Muscle layer of duodenum (tissue), 2 donors: ENCODE measurements around the gene PIP5K1C.

Experiments used
- H3K27ac ChIP-seq: one replicate; pipeline ENCODE4 v1.7.0; 2013; ENCODE audit warnings: mild to moderate bottlenecking, low read length
- H3K27me3 ChIP-seq: one replicate; pipeline ENCODE4 v1.7.0; 2013; ENCODE audit warnings: low read depth, mild to moderate bottlenecking, control low read depth, low read length
- H3K36me3 ChIP-seq, 2 donors: one replicate each; pipeline ENCODE4 v1.7.0; 2013; ENCODE audit warnings: low read length in 2 of 2, control low read depth in 1 of 2, mild to moderate bottlenecking in 1 of 2; ENCODE audit not compliant: insufficient read depth in 2 of 2, control insufficient read depth in 1 of 2
- H3K4me1 ChIP-seq, 2 donors: one replicate each; pipeline ENCODE4 v1.7.0; 2013; ENCODE audit warnings: low read length in 2 of 2, mild to moderate bottlenecking in 2 of 2, control low read depth in 1 of 2, moderate library complexity in 1 of 2; ENCODE audit not compliant: insufficient read depth in 2 of 2, control insufficient read depth in 1 of 2
- H3K4me3 ChIP-seq, 2 donors: one replicate each; pipeline ENCODE4 v1.7.0; 2013; ENCODE audit warnings: low read length in 2 of 2, low read depth in 1 of 2, mild to moderate bottlenecking in 1 of 2
- H3K9me3 ChIP-seq, 2 donors: one replicate each; pipeline ENCODE4 v1.7.0; 2013; ENCODE audit warnings: low read length in 2 of 2, control low read depth in 1 of 2, mild to moderate bottlenecking in 1 of 2; ENCODE audit not compliant: control insufficient read depth in 1 of 2
- donor health status: healthy.

Gene PIP5K1C

GRCh38 chr19:3622224-3622623 lies 78.0 kb downstream of the PIP5K1C start:
- peaks cover 0 to 46% of the 10 kb centered on the region in 2 donors for H3K36me3 ChIP-seq
- H3K27ac ChIP-seq = no peak overlapping the region
- no peaks in the 10 kb centered on the region for H3K9me3 ChIP-seq
- H3K27me3 ChIP-seq = no peaks in the 10 kb centered on the region
- H3K4me1 ChIP-seq = peaks cover 3 to 29% of the 10 kb centered on the region in 2 donors
- no peak overlapping the region for H3K4me3 ChIP-seq

GRCh38 chr19:3621689-3622088 lies 78.6 kb downstream of the PIP5K1C start:
- H3K27me3 ChIP-seq = no peaks in the 10 kb centered on the region
- no peaks in the 10 kb centered on the region for H3K9me3 ChIP-seq
- no peak overlapping the region for H3K4me3 ChIP-seq
- H3K27ac ChIP-seq = no peak overlapping the region
- peaks cover 3 to 29% of the 10 kb centered on the region in 2 donors for H3K4me1 ChIP-seq
- peaks cover 0 to 50% of the 10 kb centered on the region in 2 donors for H3K36me3 ChIP-seq

GRCh38 chr19:3620817-3621547 lies 79.3 kb downstream of the PIP5K1C start:
- peaks cover 0 to 50% of the 10 kb centered on the region in 2 donors for H3K36me3 ChIP-seq
- no peak overlapping the region for H3K4me3 ChIP-seq
- no peaks in the 10 kb centered on the region for H3K9me3 ChIP-seq
- H3K27ac ChIP-seq = no peak overlapping the region
- H3K4me1 ChIP-seq = peaks cover 3 to 27% of the 10 kb centered on the region in 2 donors
- H3K27me3 ChIP-seq = no peaks in the 10 kb centered on the region

- Histone ChIP-seq H3K9me3 (no peaks in the 10 kb centered on the region), H3K4me3 (no peak overlapping the region), H3K36me3 (peaks cover 0 to 50% of the 10 kb centered on the region in 2 donors), H3K4me1 (peaks cover 3 to 20% of the 10 kb centered on the region in 2 donors), H3K27ac (no peak overlapping the region), H3K27me3 (no peaks in the 10 kb centered on the region)
Measured at GRCh38 chr19:3620145-3620816, 80.0 kb downstream of the PIP5K1C start.

GRCh38 chr19:3619631-3620012 lies 80.6 kb downstream of the PIP5K1C start:
- Histone ChIP-seq H3K4me1 (peaks cover 0 to 13% of the 10 kb centered on the region in 2 donors), H3K36me3 (peaks cover 0 to 50% of the 10 kb centered on the region in 2 donors), H3K4me3 (no peak overlapping the region), H3K27ac (no peak overlapping the region), H3K9me3 (no peaks in the 10 kb centered on the region), H3K27me3 (no peaks in the 10 kb centered on the region)

- Histone ChIP-seq H3K4me3 (no peak overlapping the region), H3K27ac (no peak overlapping the region), H3K9me3 (no peaks in the 10 kb centered on the region), H3K4me1 (peaks cover 0 to 11% of the 10 kb centered on the region in 2 donors), H3K36me3 (peaks cover 0 to 50% of the 10 kb centered on the region in 2 donors), H3K27me3 (no peaks in the 10 kb centered on the region)
Measured at GRCh38 chr19:3618811-3619630, 81.2 kb downstream of the PIP5K1C start.

- Histone ChIP-seq H3K4me3 (no peak overlapping the region), H3K9me3 (no peaks in the 10 kb centered on the region), H3K27me3 (no peaks in the 10 kb centered on the region), H3K36me3 (peaks cover 0 to 44% of the 10 kb centered on the region in 2 donors), H3K4me1 (peaks cover 0 to 19% of the 10 kb centered on the region in 2 donors), H3K27ac (no peak overlapping the region)
Measured at GRCh38 chr19:3618144-3618810, 82.0 kb downstream of the PIP5K1C start.

GRCh38 chr19:3617463-3617862 lies 82.8 kb downstream of the PIP5K1C start:
- no peak overlapping the region for H3K27ac ChIP-seq
- no peaks in the 10 kb centered on the region for H3K27me3 ChIP-seq
- no peaks in the 10 kb centered on the region for H3K9me3 ChIP-seq
- H3K36me3 ChIP-seq = peaks cover 0 to 40% of the 10 kb centered on the region in 2 donors
- no peak overlapping the region for H3K4me3 ChIP-seq
- H3K4me1 ChIP-seq = peaks cover 0 to 23% of the 10 kb centered on the region in 2 donors

- Histone ChIP-seq H3K36me3 (peaks cover 6 to 41% of the 10 kb centered on the region in 2 donors), H3K27ac (no peak overlapping the region), H3K4me3 (no peak overlapping the region), H3K9me3 (no peaks in the 10 kb centered on the region), H3K4me1 (peaks cover 0 to 23% of the 10 kb centered on the region in 2 donors), H3K27me3 (no peaks in the 10 kb centered on the region)
Measured at GRCh38 chr19:3615524-3616135, 84.6 kb downstream of the PIP5K1C start.

GRCh38 chr19:3614858-3615505 lies 85.3 kb downstream of the PIP5K1C start:
- H3K4me1 ChIP-seq = peaks cover 0 to 23% of the 10 kb centered on the region in 2 donors
- no peaks in the 10 kb centered on the region for H3K9me3 ChIP-seq
- H3K27ac ChIP-seq = no peak overlapping the region
- H3K27me3 ChIP-seq = no peaks in the 10 kb centered on the region
- H3K36me3 ChIP-seq = peaks cover 6 to 36% of the 10 kb centered on the region in 2 donors
- H3K4me3 ChIP-seq = no peak overlapping the region
